BE2C (cell line): Measurements from ENCODE around the gene NLN.
"Not testable (repeated sequence)": the region's sequence is repeated elsewhere in the genome, so short reads cannot be mapped to it uniquely, and the experiment has no call there.

Experiments used
- DNase-seq: peaks from one replicate; pipeline ENCODE4 v3.0.0-alpha.2; 2020
- H3K27me3 ChIP-seq: fragments of 250-450 bp; sonication (Bioruptor Pico); 2 replicates; pipeline ENCODE4 v1.5.1; 2020; ENCODE audit warnings: mild to moderate bottlenecking
- H3K36me3 ChIP-seq: fragments of 250-450 bp; sonication (Bioruptor Pico); 2 replicates; pipeline ENCODE4 v1.5.1; 2020; ENCODE audit warnings: mild to moderate bottlenecking
- H3K4me1 ChIP-seq: fragments of 250-450 bp; sonication (Bioruptor Pico); 2 replicates; pipeline ENCODE4 v1.5.1; 2020
- H3K4me3 ChIP-seq: 2 replicates; pipeline ENCODE4 v1.5.1; 2011; ENCODE audit warnings: low read depth, low read length
- H3K9me3 ChIP-seq: fragments of 250-450 bp; sonication (Bioruptor Pico); 2 replicates; pipeline ENCODE4 v1.5.1; 2020
- CTCF ChIP-seq: IDR thresholded peaks from 2 replicates; pipeline ENCODE4 v1.5.1; 2012; ENCODE audit warnings: mild to moderate bottlenecking, low read depth, low read length

Gene NLN

GRCh38 chr5:65779643-65780042 is 57.6 kb downstream of the NLN start:
- Histone ChIP-seq H3K27me3 (no peaks in the 10 kb centered on the region), H3K9me3 (no peaks in the 10 kb centered on the region), H3K4me1 (peaks cover 15% of the 10 kb centered on the region), H3K36me3 (peaks cover 41% of the 10 kb centered on the region), H3K4me3 (no peak overlapping the region)
- TF ChIP-seq CTCF = no peak
- no peak for DNase-seq

GRCh38 chr5:65788296-65788695 is 66.3 kb downstream of the NLN start:
- H3K36me3 ChIP-seq = peaks cover 35% of the 10 kb centered on the region
- not testable (repeated sequence) for H3K4me1 ChIP-seq, H3K9me3 ChIP-seq, H3K4me3 ChIP-seq, DNase-seq, H3K27me3 ChIP-seq

- H3K4me1 ChIP-seq = no peaks in the 10 kb centered on the region
- H3K9me3 ChIP-seq = no peaks in the 10 kb centered on the region
- no peak for DNase-seq
- peaks cover 42% of the 10 kb centered on the region for H3K36me3 ChIP-seq
- no peaks in the 10 kb centered on the region for H3K27me3 ChIP-seq
- no peak for TF ChIP-seq CTCF
- no peak overlapping the region for H3K4me3 ChIP-seq
Measured at GRCh38 chr5:65790371-65791163, 68.6 kb downstream of the NLN start.

- Histone ChIP-seq H3K4me1 (no peaks in the 10 kb centered on the region), H3K4me3 (no peak overlapping the region), H3K36me3 (peaks cover 35% of the 10 kb centered on the region), H3K9me3 (no peaks in the 10 kb centered on the region), H3K27me3 (no peaks in the 10 kb centered on the region)
- TF ChIP-seq CTCF = no peak
- no peak for DNase-seq
Measured at GRCh38 chr5:65791712-65792673, 70.0 kb downstream of the NLN start.

GRCh38 chr5:65796269-65796668 is 74.3 kb downstream of the NLN start:
- no peaks in the 10 kb centered on the region for H3K4me1 ChIP-seq
- no peaks in the 10 kb centered on the region for H3K27me3 ChIP-seq
- TF ChIP-seq CTCF = no peak
- DNase-seq = no peak
- no peaks in the 10 kb centered on the region for H3K9me3 ChIP-seq
- H3K4me3 ChIP-seq = no peak overlapping the region
- H3K36me3 ChIP-seq = peaks cover 22% of the 10 kb centered on the region

- TF ChIP-seq CTCF = no peak
- peaks cover 24% of the 10 kb centered on the region for H3K36me3 ChIP-seq
- H3K27me3 ChIP-seq = no peaks in the 10 kb centered on the region
- H3K4me3 ChIP-seq = no peak overlapping the region
- DNase-seq = no peak
- H3K9me3 ChIP-seq = no peaks in the 10 kb centered on the region
- no peaks in the 10 kb centered on the region for H3K4me1 ChIP-seq
Measured at GRCh38 chr5:65796751-65797316, 74.8 kb downstream of the NLN start.
